ENCODE results near the gene KAZN.

GRCh38 chr1:15137809-15138208 lies 539.3 kb downstream of the KAZN start:
- TF ChIP-seq CTCF (IDR thresholded peaks at IDR 0.05 in 8 of 11, conservative IDR thresholded peaks at IDR 0.05 in 3 of 11) = no peak
- TF ChIP-seq POLR2A (IDR thresholded peaks at IDR 0.05) = no peak
